H1 (cell line): ENCODE measurements around the gene ABCG5. TPM values are rescaled to one million over a fixed set of nuclear protein-coding genes. Genes with fewer than 3 reads are reported as not detected.

ENCODE experiments used
- CTCF ChIA-PET: fragments of 300-600 bp; sonication (Branson Sonifier 250); formaldehyde crosslinking; loops from one replicate; lab custom pipeline; 2021; ENCODE audit not compliant: partially characterized antibody; lab: Charles Lee
- POLR2A ChIA-PET: fragments of 300-600 bp; sonication (Branson Sonifier 250); formaldehyde crosslinking; loops from one replicate; lab custom pipeline; 2021; ENCODE audit warnings: inconsistent platforms; ENCODE audit not compliant: partially characterized antibody; lab: Charles Lee
- DNase-seq, 2 experiments: peaks; one replicate each; pipeline versions ENCODE4 v3.0.0 to v3.0.0-alpha.2; 2010 to 2022; ENCODE audit warnings: low spot score in 2 of 2, low read depth in 1 of 2, mixed read lengths in 1 of 2
- FAIRE-seq: peaks from 2 replicates; lab custom pipeline; 2011; peaks lifted over from hg19 to GRCh38; lab: Jason Lieb, UNC
- H2AFZ ChIP-seq: 2 replicates; pipeline ENCODE4 v1.8.1; 2012; ENCODE audit warnings: low read length, inconsistent platforms
- H2AK5ac ChIP-seq: 2 replicates; pipeline ENCODE4 v1.6.1; 2013; ENCODE audit warnings: low read depth, low read length
- H2BK120ac ChIP-seq: replicated peaks from 2 replicates; pipeline ENCODE3; 2013; ENCODE audit warnings: low read depth, low read length, inconsistent platforms
- H2BK12ac ChIP-seq: 2 replicates; pipeline ENCODE4 v1.6.1; 2013; ENCODE audit warnings: low read depth, low read length
- H2BK15ac ChIP-seq: 2 replicates; pipeline ENCODE4 v1.6.1; 2013; ENCODE audit warnings: low read length
- H2BK20ac ChIP-seq: 2 replicates; pipeline ENCODE4 v1.6.1; 2013; ENCODE audit warnings: low read length
- H2BK5ac ChIP-seq: 2 replicates; pipeline ENCODE4 v1.6.1; 2013; ENCODE audit warnings: low read depth, low read length
- H3K14ac ChIP-seq: 2 replicates; pipeline ENCODE4 v1.6.1; 2013; ENCODE audit warnings: inconsistent platforms; ENCODE audit not compliant: insufficient read length
- H3K18ac ChIP-seq: 2 replicates; pipeline ENCODE4 v1.6.1; 2013; ENCODE audit warnings: low read length; ENCODE audit errors: extremely low read depth
- H3K23ac ChIP-seq: 2 replicates; pipeline ENCODE4 v1.6.1; 2013; ENCODE audit warnings: inconsistent platforms; ENCODE audit not compliant: insufficient read length
- H3K23me2 ChIP-seq: 2 replicates; pipeline ENCODE4 v1.6.1; 2013; ENCODE audit warnings: low read depth, low read length
- H3K27ac ChIP-seq: 2 replicates; pipeline ENCODE4 v1.6.1; 2011; ENCODE audit warnings: low read depth, low read length, inconsistent platforms
- H3K27me3 ChIP-seq, 4 experiments: replicated peaks in 1 of 4; 1 replicate in 1 of 4; 2 replicates in 3 of 4; pipeline versions ENCODE4 v1.6.1 to v1.8.1; 2011 to 2013; ENCODE audit warnings: low read length in 3 of 4, mild to moderate bottlenecking in 3 of 4, inconsistent platforms in 2 of 4, mixed read lengths in 2 of 4, moderate library complexity in 1 of 4; ENCODE audit not compliant: control insufficient read depth in 3 of 4, insufficient read depth in 3 of 4; ENCODE audit errors: extremely low read depth in 1 of 4
- H3K36me3 ChIP-seq, 4 experiments: 2 replicates each; pipeline versions ENCODE4 v1.6.1 to v1.8.1; 2011 to 2013; ENCODE audit warnings: mild to moderate bottlenecking in 4 of 4, low read length in 3 of 4, moderate library complexity in 2 of 4, control low read depth in 1 of 4, inconsistent platforms in 1 of 4; ENCODE audit not compliant: insufficient read depth in 4 of 4, control insufficient read depth in 2 of 4
- H3K4ac ChIP-seq: replicated peaks from 2 replicates; pipeline ENCODE3; 2013; ENCODE audit warnings: low read length, low read depth, mixed read lengths, inconsistent platforms; ENCODE audit not compliant: insufficient read length
- H3K4me1 ChIP-seq, 4 experiments: replicated peaks in 1 of 4; 1 replicate in 1 of 4; 2 replicates in 3 of 4; pipeline versions ENCODE4 v1.6.1 to v1.8.1; 2011 to 2013; ENCODE audit warnings: low read length in 3 of 4, inconsistent platforms in 2 of 4, mixed read lengths in 1 of 4; ENCODE audit not compliant: insufficient read depth in 4 of 4, control insufficient read depth in 3 of 4
- H3K4me2 ChIP-seq, 2 experiments: 2 replicates each; pipeline versions ENCODE4 v1.6.1 to v1.8.1; 2011 to 2013; ENCODE audit warnings: low read depth in 2 of 2, low read length in 2 of 2, control low read depth in 1 of 2, inconsistent platforms in 1 of 2, mild to moderate bottlenecking in 1 of 2; ENCODE audit not compliant: insufficient read depth in 1 of 2
- H3K4me3 ChIP-seq, 4 experiments: fragments of 200-600, 300-600 bp in 1 of 4; sonication (generic), shearing (Covaris generic), sonication (Bioruptor Twin) in 1 of 4; 2 replicates each; pipeline versions ENCODE4 v1.5.1 to v1.8.1; 2011 to 2016; ENCODE audit warnings: low read length in 4 of 4, low read depth in 3 of 4, control low read depth in 2 of 4, inconsistent platforms in 2 of 4, mild to moderate bottlenecking in 2 of 4, mixed read lengths in 1 of 4, moderate library complexity in 1 of 4; ENCODE audit not compliant: insufficient read depth in 2 of 4; ENCODE audit errors: extremely low read depth in 1 of 4
- H3K56ac ChIP-seq: replicated peaks from 2 replicates; pipeline ENCODE3; 2013; ENCODE audit warnings: low read depth, mild to moderate bottlenecking, mixed read lengths, low read length, inconsistent platforms; ENCODE audit not compliant: insufficient read length
- H3K79me1 ChIP-seq: 2 replicates; pipeline ENCODE4 v1.6.1; 2013; ENCODE audit warnings: low read depth, low read length, control low read depth
- H3K79me2 ChIP-seq, 2 experiments: 2 replicates each; pipeline versions ENCODE4 v1.6.1 to v1.8.1; 2012 to 2013; ENCODE audit warnings: low read length in 2 of 2, mild to moderate bottlenecking in 2 of 2, inconsistent platforms in 1 of 2; ENCODE audit not compliant: insufficient read depth in 2 of 2, control insufficient read depth in 1 of 2
- H3K9ac ChIP-seq, 4 experiments: replicated peaks in 1 of 4; 1 replicate in 1 of 4; 2 replicates in 3 of 4; pipeline versions ENCODE4 v1.6.1 to v1.8.1; 2011 to 2013; ENCODE audit warnings: low read depth in 3 of 4, low read length in 3 of 4, control low read depth in 2 of 4, mild to moderate bottlenecking in 2 of 4, moderate library complexity in 2 of 4, inconsistent platforms in 1 of 4; ENCODE audit errors: extremely low read depth in 1 of 4
- H3K9me3 ChIP-seq, 2 experiments: 2 replicates each; pipeline versions ENCODE4 v1.6.1 to v1.8.1; 2012 to 2013; ENCODE audit warnings: mild to moderate bottlenecking in 2 of 2, moderate library complexity in 2 of 2, control low read depth in 1 of 2, inconsistent platforms in 1 of 2, low read depth in 1 of 2, low read length in 1 of 2, mixed read lengths in 1 of 2; ENCODE audit not compliant: insufficient read depth in 2 of 2
- H4K20me1 ChIP-seq, 2 experiments: replicated peaks in 1 of 2; 2 replicates each; pipeline versions ENCODE3 to v1.8.1; 2011 to 2013; ENCODE audit warnings: inconsistent platforms in 2 of 2, low read length in 2 of 2, mild to moderate bottlenecking in 1 of 2; ENCODE audit not compliant: insufficient read depth in 2 of 2, control insufficient read depth in 1 of 2
- H4K5ac ChIP-seq: 2 replicates; pipeline ENCODE4 v1.6.1; 2013; ENCODE audit warnings: low read length, low read depth, mixed read lengths, inconsistent platforms; ENCODE audit not compliant: insufficient read length
- H4K8ac ChIP-seq: 2 replicates; pipeline ENCODE4 v1.8.0; 2013; ENCODE audit warnings: mild to moderate bottlenecking, moderate library complexity, low read length, inconsistent platforms; ENCODE audit not compliant: insufficient read depth; ENCODE audit errors: extremely low read depth
- H4K91ac ChIP-seq: replicated peaks from 2 replicates; pipeline ENCODE3; 2013; ENCODE audit warnings: low read length, mixed read lengths, inconsistent platforms; ENCODE audit not compliant: insufficient read length
- BCL11A ChIP-seq, 2 experiments: IDR thresholded peaks; one replicate each; pipeline ENCODE4 v1.6.1; 2011; ENCODE audit warnings: low read depth in 2 of 2, low read length in 2 of 2, mild to moderate bottlenecking in 2 of 2
- CBX5 ChIP-seq: fragments of 300-800, 300-1000 bp; sonication (generic); IDR thresholded peaks from 2 replicates; pipeline ENCODE4 v1.7.1; 2016; ENCODE audit warnings: antibody characterized with exemption, low read length, low read depth
- EGR1 ChIP-seq: IDR thresholded peaks from 2 replicates; pipeline ENCODE4 v1.6.1; 2011; ENCODE audit warnings: low read depth, low read length, borderline replicate concordance
- GABPA ChIP-seq: IDR thresholded peaks from 2 replicates; pipeline ENCODE4 v1.6.1; 2011; ENCODE audit warnings: mild to moderate bottlenecking, low read length, moderate library complexity, borderline replicate concordance; ENCODE audit not compliant: insufficient read depth
- HDAC6 ChIP-seq: IDR thresholded peaks from one replicate; pipeline ENCODE4 v1.7.1; 2012; ENCODE audit warnings: low read depth, mild to moderate bottlenecking, inconsistent platforms, low read length, moderate library complexity
- KDM5A ChIP-seq: fragments of 200-600 bp; IDR thresholded peaks from 2 replicates; pipeline ENCODE4 v1.7.1; 2012; ENCODE audit warnings: mild to moderate bottlenecking, low read length, inconsistent platforms, mixed read lengths
- MAFK ChIP-seq: IDR thresholded peaks from 2 replicates; pipeline ENCODE4 v1.6.1; 2012; ENCODE audit warnings: low read depth, mild to moderate bottlenecking, improper control_type of control experiment, low read length
- POU5F1 ChIP-seq: IDR thresholded peaks from 2 replicates; pipeline ENCODE4 v1.6.1; 2011; ENCODE audit warnings: low read depth, mild to moderate bottlenecking, low read length, moderate library complexity
- RXRA ChIP-seq: IDR thresholded peaks from 2 replicates; pipeline ENCODE4 v1.6.1; 2011; ENCODE audit warnings: low read depth, mild to moderate bottlenecking, low read length, moderate library complexity; ENCODE audit not compliant: insufficient read depth
- SIN3A ChIP-seq, 2 experiments: IDR thresholded peaks in 1 of 2; conservative IDR thresholded peaks in 1 of 2; 2 replicates each; pipeline ENCODE4 v1.6.1; 2011 to 2012; ENCODE audit warnings: low read length in 2 of 2, improper control_type of control experiment in 1 of 2, low read depth in 1 of 2, mild to moderate bottlenecking in 1 of 2
- TBP ChIP-seq: IDR thresholded peaks from 2 replicates; pipeline ENCODE4 v1.6.1; 2011; ENCODE audit warnings: low read depth, low read length, improper control_type of control experiment
- ZNF274 ChIP-seq: IDR thresholded peaks from 2 replicates; pipeline ENCODE4 v1.7.0; 2012; ENCODE audit warnings: low read length, borderline replicate concordance; ENCODE audit errors: extremely low read depth
- WGBS, 2 experiments: shearing (Covaris generic) in 1 of 2; methylation state at CpG; one replicate each; pipeline versions ENCODE4 v1.1.6 to v1.1.7; 2013 to 2015; ENCODE audit warnings: low lambda C conversion rate in 2 of 2, mixed read lengths in 2 of 2, inconsistent platforms in 1 of 2, low coverage in 1 of 2, missing lambda C conversion rate in 1 of 2; ENCODE audit not compliant: insufficient replicate concordance in 2 of 2, insufficient coverage in 1 of 2, insufficient read length in 1 of 2; ENCODE audit errors: extremely low coverage in 1 of 2, missing lambda C conversion rate in 1 of 2; 5-methylcytosine and 5-hydroxymethylcytosine counted together
- polyA plus RNA-seq, 7 experiments: library from polyadenylated mRNA; depleted of rRNA in 3 of 7; stranded (reverse) in 5 of 7; unstranded in 2 of 7; fragments of >200 nt in 5 of 7; fragments of 200-250 nt in 2 of 7; gene quantifications; 1 replicate in 5 of 7; 2 replicates in 1 of 7; 4 replicates in 1 of 7; pipeline versions ENCODE4 v1.2.1 to v1.2.3, GENCODE V29; 2011 to 2013; ENCODE audit warnings: missing spikeins in 2 of 7, mixed read lengths in 2 of 7
- total RNA-seq: library from RNA; stranded (reverse); fragmentation: NEBNext Ultra II Directional; extraction: Animal tissue kit (Norgen Biotek cat#: 25700); gene quantifications from 2 replicates; pipeline ENCODE4 v1.2.1, GENCODE V29; 2021

Gene ABCG5
- total and polyA plus RNA-seq, 2 of the 8 experiments (the other 6 are each of a cell fraction or from before 2014, with no cell fraction given): not detected

DNA sequence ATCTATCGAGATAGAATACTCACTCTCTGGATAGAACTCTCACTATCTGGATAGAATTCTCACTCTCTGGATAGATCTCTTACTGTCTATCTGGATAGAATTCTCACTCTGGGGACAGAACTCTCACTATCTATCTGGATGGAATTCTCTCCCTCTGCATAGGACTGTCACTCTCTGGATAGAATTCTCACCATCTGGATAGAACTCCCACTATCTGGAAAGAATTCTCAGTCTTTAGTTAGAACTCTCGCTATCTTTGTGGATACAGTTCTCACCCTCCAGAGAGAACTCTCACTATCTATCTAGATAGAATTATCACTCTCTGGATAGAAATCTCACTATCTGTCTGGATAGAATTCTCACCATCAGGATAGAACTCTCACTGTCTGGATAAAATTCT, 16.7 kb upstream of the ABCG5 start:
- no peak overlapping the region for H4K8ac ChIP-seq
- H4K20me1 ChIP-seq: no peaks in the 10 kb centered on the region
- no peak overlapping the region for H3K4me3 ChIP-seq
- no peak overlapping the region for H2BK5ac ChIP-seq
- H3K79me1 ChIP-seq: no peaks in the 10 kb centered on the region
- H2AFZ ChIP-seq: no peak overlapping the region
- H2BK20ac ChIP-seq: no peak overlapping the region
- CTCF ChIA-PET: no interaction called here
- H3K4ac ChIP-seq: no peak overlapping the region
- no peak overlapping the region for H3K56ac ChIP-seq
- H3K79me2 ChIP-seq: no peaks in the 10 kb centered on the region
- no peaks in the 10 kb centered on the region for H3K36me3 ChIP-seq
- no peak overlapping the region for H4K5ac ChIP-seq
- no peak overlapping the region for H3K27ac ChIP-seq
- H3K4me2 ChIP-seq: no peak overlapping the region
- H2AK5ac ChIP-seq: no peak overlapping the region
- WGBS, 2 experiments: 93% methylated on average over 2 of the region's 2 CpGs; no CpG with 5 or more reads in 1 of the 2 experiments
- H2BK15ac ChIP-seq: no peak overlapping the region
- no peaks in the 10 kb centered on the region for H3K23me2 ChIP-seq
- H3K23ac ChIP-seq: no peak overlapping the region
- no peak for FAIRE-seq
- no peak overlapping the region for H3K14ac ChIP-seq
- POLR2A ChIA-PET: no interaction called here
- H2BK120ac ChIP-seq: no peak overlapping the region
- H3K4me1 ChIP-seq: no peaks in the 10 kb centered on the region; a peak in 1 of 7 replicates
- no peak overlapping the region for H3K18ac ChIP-seq
- H2BK12ac ChIP-seq: no peak overlapping the region
- no peaks in the 10 kb centered on the region for H3K9me3 ChIP-seq
- no peak for DNase-seq
- no peak overlapping the region for H3K9ac ChIP-seq
- TF ChIP-seq POU5F1: no peak
- TF ChIP-seq GABPA: no peak
- TF ChIP-seq HDAC6: no peak
- no peak for TF ChIP-seq MAFK
- no peak for TF ChIP-seq TBP
- no peak for TF ChIP-seq SIN3A (conservative IDR thresholded peaks at IDR 0.05 in 1 of 2, IDR thresholded peaks at IDR 0.05 in 1 of 2; ENCODE audit: low read depth in 1 of 2, low read length in 2 of 2)
- TF ChIP-seq ZNF274: no peak
- no peak for TF ChIP-seq RXRA
- no peak for TF ChIP-seq KDM5A
- TF ChIP-seq CBX5: no peak
- no peak for TF ChIP-seq EGR1
- TF ChIP-seq BCL11A (IDR thresholded peaks at IDR 0.05; ENCODE audit: low read depth in 2 of 2, low read length in 2 of 2): no peak
- no peaks in the 10 kb centered on the region for H3K27me3 ChIP-seq
- no peak overlapping the region for H4K91ac ChIP-seq
